RWPE1 (cell line): Measurements from ENCODE around the gene STON2.

Experiments
- CTCF ChIA-PET: fragments of 350-600 bp; sonication (Branson Sonifier 250); formaldehyde crosslinking; extraction: SDS; loops from one replicate; lab custom pipeline; 2021; lab: Yijun Ruan, JAX
- POLR2A ChIA-PET: fragments of 400-600 bp; formaldehyde crosslinking; extraction: SDS; loops from one replicate; lab custom pipeline; 2020; ENCODE audit warnings: antibody characterized with exemption; ENCODE audit not compliant: low non-redundant PET; lab: Yijun Ruan, JAX
- DNase-seq: peaks from one replicate; pipeline ENCODE4 v3.0.0; 2012; ENCODE audit warnings: low spot score
- H3K27ac ChIP-seq: fragments of 450-650 bp; 2 replicates; pipeline ENCODE4 v1.5.1; 2017
- CTCF ChIP-seq: fragments of 450-650 bp; conservative IDR thresholded peaks from 2 replicates; pipeline ENCODE4 v1.5.1; 2017; ENCODE audit warnings: low read depth, mild to moderate bottlenecking

STON2 gene

GRCh38 chr14:81273961-81274575 is 126.1 kb downstream of the STON2 start:
- CTCF ChIA-PET: interaction anchor here (0.6 to 1.2 kb wide), 3 partner anchors 9 to 179 kb away, joined by 3 to 9 read pairs (median 6); no protein-coding TSS in a partner anchor
- POLR2A ChIA-PET: no interaction called here
- no peak for DNase-seq
- peak overlapping the region; percentile 37; the same call in 1 of the 2 replicates for H3K27ac ChIP-seq
- TF ChIP-seq CTCF: no peak

DNA sequence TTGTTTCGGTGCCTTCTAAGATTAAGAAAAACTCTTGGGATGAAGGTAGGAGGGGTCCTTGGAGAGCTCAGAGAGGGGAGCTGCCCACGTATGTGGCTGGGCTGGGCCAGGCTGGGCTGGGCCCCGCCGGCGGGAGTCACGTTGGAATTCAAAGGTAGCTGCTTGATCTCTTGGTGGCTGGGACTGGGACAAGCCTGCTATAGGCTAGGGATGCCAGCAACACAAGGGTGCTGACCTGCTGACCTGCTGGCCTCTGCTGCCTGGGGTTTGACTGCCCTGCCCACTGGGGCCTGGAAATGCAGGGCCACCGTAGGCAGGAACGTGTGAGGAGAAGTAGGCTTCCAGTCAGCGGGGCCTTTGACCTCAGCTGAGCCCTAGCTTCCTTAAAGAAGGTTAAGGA is 126.6 kb downstream of the STON2 start:
- no peak for TF ChIP-seq CTCF
- H3K27ac ChIP-seq: peak overlapping the region; percentile 37; the same call in 1 of the 2 replicates
- ChIA-PET CTCF (interaction anchor here (0.5 to 1.2 kb wide), 4 partner anchors 9 to 180 kb away, joined by 3 to 9 read pairs (median 4); no protein-coding TSS in a partner anchor), POLR2A (no interaction called here)
- no peak for DNase-seq

- ChIA-PET CTCF (interaction anchor here (0.7 to 1.3 kb wide), 2 partner anchors 10 to 181 kb away, joined by 4 read pairs; no protein-coding TSS in a partner anchor), POLR2A (interaction anchor here (0.6 kb wide), 1 partner anchor 124 kb away, joined by 3 read pairs; no protein-coding TSS in a partner anchor)
- no peak overlapping the region for H3K27ac ChIP-seq
- TF ChIP-seq CTCF: no peak
- no peak for DNase-seq
Measured at GRCh38 chr14:81272317-81272716, 127.8 kb downstream of the STON2 start.

GRCh38 chr14:81269979-81270375 is 130.1 kb downstream of the STON2 start:
- peak overlapping the region; percentile 60 for H3K27ac ChIP-seq
- ChIA-PET CTCF (interaction anchor here (0.6 to 4.0 kb wide), 10 partner anchors 9 to 194 kb away, joined by 3 to 41 read pairs (median 4); partner anchors contain the start of gene GTF2A1), POLR2A (no interaction called here)
- DNase-seq: no peak
- TF ChIP-seq CTCF: no peak

- peak; percentile 83 for TF ChIP-seq CTCF
- ChIA-PET CTCF (interaction anchor here (0.6 to 4.0 kb wide), 14 partner anchors 9 to 195 kb away, joined by 3 to 41 read pairs (median 4); partner anchors contain the start of gene GTF2A1), POLR2A (no interaction called here)
- peak; percentile 84 for DNase-seq
- no peak overlapping the region for H3K27ac ChIP-seq
Measured at GRCh38 chr14:81269100-81269978, 130.8 kb downstream of the STON2 start.

- DNase-seq: no peak
- no peak overlapping the region for H3K27ac ChIP-seq
- CTCF ChIA-PET: interaction anchor here (0.7 to 4.0 kb wide), 3 partner anchors 21 to 186 kb away, joined by 3 to 41 read pairs (median 7); no protein-coding TSS in a partner anchor
Measured at GRCh38 chr14:81268016-81268416, 132.1 kb downstream of the STON2 start.

More at GRCh38 chr14:81268016-81268416, 132.1 kb downstream of the STON2 start:
- POLR2A ChIA-PET: no interaction called here
- TF ChIP-seq CTCF: no peak
